OCI-LY7 (cell line): ENCODE results near the gene WIPF1. TPM values are rescaled to one million over a fixed set of nuclear protein-coding genes. Genes with fewer than 3 reads are reported as not detected.

Experiments
- BruUV-seq: library from RNA; stranded (reverse); fragments of 400-500 nt; replicated peaks from 2 replicates; lab custom pipeline; 2021; lab: Mats Ljungman, UMichigan
- CTCF ChIA-PET: fragments of 300-600 bp; sonication (Branson Sonifier 250); formaldehyde crosslinking; loops from one replicate; lab custom pipeline; 2022; ENCODE audit warnings: antibody characterized with exemption; ENCODE audit not compliant: unreplicated experiment; lab: Charles Lee
- POLR2A ChIA-PET: fragments of 300-600 bp; sonication (Branson Sonifier 250); formaldehyde crosslinking; loops from one replicate; lab custom pipeline; 2022; ENCODE audit warnings: antibody characterized with exemption; lab: Charles Lee
- DNase-seq: peaks from one replicate; pipeline ENCODE4 v3.0.0-alpha.2; 2015; ENCODE audit warnings: low spot score
- H2AFZ ChIP-seq: fragments of 200-600 bp; sonication (generic), shearing (Covaris generic); 2 replicates; pipeline ENCODE4 v1.6.1; 2014; ENCODE audit warnings: mild to moderate bottlenecking, antibody characterized with exemption, low read length, moderate library complexity
- H3K27ac ChIP-seq: fragments of 200-600 bp; sonication (generic); 2 replicates; pipeline ENCODE4 v1.5.1; 2014; ENCODE audit warnings: mixed run types, low read depth, mild to moderate bottlenecking, moderate library complexity, low read length, inconsistent platforms; ENCODE audit not compliant: poor library complexity, severe bottlenecking
- H3K36me3 ChIP-seq: fragments of 200-600 bp; sonication (generic); 2 replicates; pipeline ENCODE4 v1.6.1; 2014; ENCODE audit warnings: mild to moderate bottlenecking, antibody characterized with exemption, low read length, moderate library complexity, mixed read lengths; ENCODE audit not compliant: insufficient read depth
- H3K4me1 ChIP-seq: fragments of 200-600 bp; sonication (generic); 2 replicates; pipeline ENCODE4 v1.5.1; 2014; ENCODE audit warnings: mild to moderate bottlenecking, low read length; ENCODE audit not compliant: insufficient read depth, poor library complexity, severe bottlenecking
- H3K4me2 ChIP-seq: fragments of 200-600 bp; sonication (generic); 2 replicates; pipeline ENCODE4 v1.6.1; 2014; ENCODE audit warnings: mild to moderate bottlenecking, low read length
- H3K4me3 ChIP-seq: fragments of 200-600 bp; sonication (generic); 2 replicates; pipeline ENCODE4 v1.5.1; 2014; ENCODE audit warnings: mild to moderate bottlenecking, low read depth, low read length; ENCODE audit not compliant: poor library complexity, severe bottlenecking
- H3K79me2 ChIP-seq: fragments of 200-600 bp; sonication (generic); 2 replicates; pipeline ENCODE4 v1.6.1; 2016; ENCODE audit warnings: low read depth, mild to moderate bottlenecking, low read length, moderate library complexity, mixed read lengths; ENCODE audit not compliant: insufficient read depth
- H3K9me2 ChIP-seq: fragments of 200-600 bp; sonication (generic); 2 replicates; pipeline ENCODE4 v1.6.1; 2016; ENCODE audit warnings: mild to moderate bottlenecking, low read length, mixed read lengths; ENCODE audit not compliant: insufficient read depth
- H3K9me3 ChIP-seq: fragments of 200-600 bp; sonication (generic); 2 replicates; pipeline ENCODE4 v1.6.1; 2014; ENCODE audit warnings: mild to moderate bottlenecking, mixed run types, low read length, mixed read lengths
- H4K20me1 ChIP-seq: fragments of 200-600 bp; sonication (generic); 2 replicates; pipeline ENCODE4 v1.6.1; 2014; ENCODE audit warnings: mild to moderate bottlenecking, antibody characterized with exemption, low read length, moderate library complexity, mixed read lengths; ENCODE audit not compliant: insufficient read depth
- CTCF ChIP-seq: fragments of 200-600 bp; sonication (generic); conservative IDR thresholded peaks from 2 replicates; pipeline ENCODE4 v1.5.1; 2014; ENCODE audit warnings: mild to moderate bottlenecking, antibody characterized with exemption, low read length, moderate library complexity, mixed read lengths
- EZH2phosphoT487 ChIP-seq: fragments of 200-600 bp; sonication (generic); IDR thresholded peaks from 2 replicates; pipeline ENCODE4 v1.6.1; 2018; ENCODE audit warnings: low read depth, borderline replicate concordance, mild to moderate bottlenecking, mixed run types, antibody characterized with exemption, low read length, moderate library complexity, mixed read lengths
- intact Hi-C: fragments of 100-400 bp; cut with micrococcal nuclease; formaldehyde crosslinking; loops from one replicate; pipeline ENCODE4 v1.10.0; 2022; ENCODE audit not compliant: unreplicated experiment
- total RNA-seq, 2 experiments: library from RNA; depleted of rRNA in 1 of 2; stranded (reverse); fragments of >200 nt in 1 of 2; shearing (Covaris generic) in 1 of 2; gene quantifications; 2 replicates each; pipeline ENCODE4 v1.2.3, GENCODE V29; 2014 to 2022

The WIPF1 gene
- total RNA-seq, 2 experiments from 2014 or later: 27.1 to 192 TPM

GRCh38 chr2:174594456-174594855 is 3.1 kb downstream of the WIPF1 start:
- H3K9me2 ChIP-seq: no peaks in the 10 kb centered on the region
- no peak overlapping the region for H2AFZ ChIP-seq
- peak overlapping the region; percentile 79 for H3K4me3 ChIP-seq
- peaks cover 33% of the 10 kb centered on the region for H3K36me3 ChIP-seq
- H3K4me2 ChIP-seq: peak overlapping the region; percentile 81
- TF ChIP-seq CTCF (no peak), EZH2phosphoT487 (no peak)
- BruUV-seq: no TSS peak
- peak; percentile 19 for DNase-seq
- peak overlapping the region; percentile 94 for H3K27ac ChIP-seq
- H3K79me2 ChIP-seq: peaks cover 92% of the 10 kb centered on the region
- no peaks in the 10 kb centered on the region for H4K20me1 ChIP-seq
- ChIA-PET POLR2A (interaction anchor here (1.2 to 10.2 kb wide), 9 partner anchors 9 to 1522 kb away, joined by 3 to 185 read pairs (median 9); no protein-coding TSS in a partner anchor), CTCF (no interaction called here)
- intact Hi-C loops: no loop called here
- H3K4me1 ChIP-seq: peaks cover 65% of the 10 kb centered on the region
- no peaks in the 10 kb centered on the region for H3K9me3 ChIP-seq

GRCh38 chr2:174593574-174594203 is 3.9 kb downstream of the WIPF1 start:
- H3K79me2 ChIP-seq: peaks cover 96% of the 10 kb centered on the region
- TSS peak; percentile 96 for BruUV-seq
- CTCF ChIA-PET: interaction anchor here (0.6 to 1.1 kb wide), 2 partner anchors 13 to 19 kb away, joined by 3 read pairs; no protein-coding TSS in a partner anchor
- H4K20me1 ChIP-seq: no peaks in the 10 kb centered on the region
- intact Hi-C loops: loop anchor here (1.0 to 2.0 kb wide), 2 partner anchors 41 to 107 kb away; partner anchors contain the start of gene GPR155
- peaks cover 40% of the 10 kb centered on the region for H3K36me3 ChIP-seq
- peak; percentile 94 for DNase-seq
- no peak overlapping the region; the same call in 1 of the 2 replicates for H2AFZ ChIP-seq
- peaks cover 65% of the 10 kb centered on the region for H3K4me1 ChIP-seq
- no peaks in the 10 kb centered on the region for H3K9me3 ChIP-seq
- peak overlapping the region; percentile 94 for H3K27ac ChIP-seq
- peak overlapping the region; percentile 79 for H3K4me3 ChIP-seq
- POLR2A ChIA-PET: interaction anchor here (0.5 to 10.2 kb wide), 13 partner anchors 9 to 1460 kb away, joined by 3 to 185 read pairs (median 6); no protein-coding TSS in a partner anchor
- TF ChIP-seq EZH2phosphoT487 (no peak), CTCF (no peak)
- H3K9me2 ChIP-seq: no peaks in the 10 kb centered on the region
- peak overlapping the region; percentile 81 for H3K4me2 ChIP-seq

GRCh38 chr2:174593041-174593440 is 4.6 kb downstream of the WIPF1 start:
- H2AFZ ChIP-seq: no peak overlapping the region; the same call in 1 of the 2 replicates
- DNase-seq: no peak
- H3K79me2 ChIP-seq: peaks cover 96% of the 10 kb centered on the region
- H3K9me2 ChIP-seq: no peaks in the 10 kb centered on the region
- peak overlapping the region; percentile 79 for H3K4me3 ChIP-seq
- peak overlapping the region; percentile 94 for H3K27ac ChIP-seq
- no TSS peak for BruUV-seq
- no peak for TF ChIP-seq CTCF
- CTCF ChIA-PET: interaction anchor here (1.1 kb wide), 1 partner anchor 13 kb away, joined by 3 read pairs; no protein-coding TSS in a partner anchor
- peak overlapping the region; percentile 81 for H3K4me2 ChIP-seq
- POLR2A ChIA-PET: interaction anchor here (0.7 to 10.2 kb wide), 9 partner anchors 10 to 58 kb away, joined by 3 to 185 read pairs (median 9); no protein-coding TSS in a partner anchor
- peaks cover 58% of the 10 kb centered on the region for H3K4me1 ChIP-seq
- intact Hi-C loops: loop anchor here (1.0 to 2.0 kb wide), 2 partner anchors 41 to 106 kb away; partner anchors contain the start of gene GPR155
- H3K9me3 ChIP-seq: no peaks in the 10 kb centered on the region
- peaks cover 43% of the 10 kb centered on the region for H3K36me3 ChIP-seq
- H4K20me1 ChIP-seq: no peaks in the 10 kb centered on the region
